ENCODE results near the gene TRIM46.

The TRIM46 gene

GRCh38 chr1:155183775-155184221 is 10.1 kb downstream of the TRIM46 start:
- no peak for DNase-seq
- no peaks in the 10 kb centered on the region for H3K27me3 ChIP-seq (replicated peaks)
- no peak for TF ChIP-seq CTCF (IDR thresholded peaks at IDR 0.05; ENCODE audit: low read depth, low read length, missing control alignments)
- no peak overlapping the region for H3K27ac ChIP-seq
- no peak overlapping the region for H3K4me3 ChIP-seq (ENCODE audit: low read depth, low read length)
- H3K36me3 ChIP-seq (replicated peaks) = peaks cover 16% of the 10 kb centered on the region
- in situ Hi-C loops (cut with HindIII; ENCODE audit: low pct_ligation_motif_present, low sequenced_read_pairs) = no loop called here

GRCh38 chr1:155184351-155184811 is 10.7 kb downstream of the TRIM46 start:
- no peak for DNase-seq
- H3K36me3 ChIP-seq (replicated peaks) = peaks cover 12% of the 10 kb centered on the region
- H3K27ac ChIP-seq = no peak overlapping the region
- no peak for TF ChIP-seq CTCF (IDR thresholded peaks at IDR 0.05; ENCODE audit: low read depth, low read length, missing control alignments)
- H3K27me3 ChIP-seq (replicated peaks) = no peaks in the 10 kb centered on the region
- H3K4me3 ChIP-seq (ENCODE audit: low read depth, low read length) = no peak overlapping the region
- in situ Hi-C loops (cut with HindIII; ENCODE audit: low pct_ligation_motif_present, low sequenced_read_pairs) = no loop called here

GRCh38 chr1:155184835-155185782 is 11.5 kb downstream of the TRIM46 start:
- peaks cover 5% of the 10 kb centered on the region for H3K36me3 ChIP-seq (replicated peaks)
- no peaks in the 10 kb centered on the region for H3K27me3 ChIP-seq (replicated peaks)
- DNase-seq = no peak
- H3K4me3 ChIP-seq (ENCODE audit: low read depth, low read length) = no peak overlapping the region
- TF ChIP-seq CTCF (IDR thresholded peaks at IDR 0.05; ENCODE audit: low read depth, low read length, missing control alignments) = no peak
- in situ Hi-C loops (cut with HindIII; ENCODE audit: low pct_ligation_motif_present, low sequenced_read_pairs) = no loop called here
- H3K27ac ChIP-seq = no peak overlapping the region

- no peak for TF ChIP-seq CTCF (IDR thresholded peaks at IDR 0.05; ENCODE audit: low read depth, low read length, missing control alignments)
- Histone ChIP-seq H3K4me3 (ENCODE audit: low read depth, low read length) (no peak overlapping the region), H3K27me3 (replicated peaks) (no peaks in the 10 kb centered on the region), H3K36me3 (replicated peaks) (peaks cover under 1% of the 10 kb centered on the region), H3K27ac (no peak overlapping the region)
- in situ Hi-C loops (cut with HindIII; ENCODE audit: low pct_ligation_motif_present, low sequenced_read_pairs) = no loop called here
- no peak for DNase-seq
Measured at GRCh38 chr1:155185783-155186066, 12.1 kb downstream of the TRIM46 start.

- Histone ChIP-seq H3K36me3 (replicated peaks) (no peaks in the 10 kb centered on the region), H3K27ac (no peak overlapping the region), H3K27me3 (replicated peaks) (no peaks in the 10 kb centered on the region), H3K4me3 (ENCODE audit: low read depth, low read length) (no peak overlapping the region)
- in situ Hi-C loops (cut with HindIII; ENCODE audit: low pct_ligation_motif_present, low sequenced_read_pairs) = no loop called here
- DNase-seq = no peak
- TF ChIP-seq CTCF (IDR thresholded peaks at IDR 0.05; ENCODE audit: low read depth, low read length, missing control alignments) = no peak
Measured at GRCh38 chr1:155186067-155186793, 12.6 kb downstream of the TRIM46 start.
